Uterus (tissue), 4 donors: ENCODE results near the gene ACVR1C. TPM values are rescaled to one million over a fixed set of nuclear protein-coding genes. Genes with fewer than 3 reads are reported as not detected.

ENCODE experiments used
- DNase-seq, 2 donors: peaks; one replicate each; pipeline ENCODE4 v3.0.0-alpha.2; 2019 to 2020
- H3K27ac ChIP-seq, 2 donors: fragments of 200-600 bp; sonication (generic); 1 replicate in 1 of 2; 2 replicates in 1 of 2; pipeline ENCODE4 v1.5.1; 2016 to 2018
- H3K27me3 ChIP-seq, 2 donors: fragments of 200-600 bp; sonication (generic); one replicate each; pipeline ENCODE4 v1.5.1; 2018 to 2019; ENCODE audit warnings: control low read depth in 1 of 2
- H3K36me3 ChIP-seq, 2 donors: fragments of 200-600 bp; sonication (generic); one replicate each; pipeline ENCODE4 v1.5.1; 2019; ENCODE audit warnings: control low read depth in 1 of 2
- H3K4me1 ChIP-seq, 2 donors: fragments of 200-600 bp; sonication (generic); one replicate each; pipeline ENCODE4 v1.5.1; 2018 to 2019; ENCODE audit warnings: control low read depth in 1 of 2
- H3K4me3 ChIP-seq, 2 donors: fragments of 200-600 bp; sonication (generic); 1 replicate in 1 of 2; 2 replicates in 1 of 2; pipeline ENCODE4 v1.5.1; 2018 to 2019; ENCODE audit warnings: mild to moderate bottlenecking in 1 of 2
- H3K9me3 ChIP-seq, 2 donors: fragments of 200-600 bp; sonication (generic); one replicate each; pipeline ENCODE4 v1.5.1; 2019; ENCODE audit warnings: control low read depth in 1 of 2
- CTCF ChIP-seq, 4 experiments: fragments of 200-600 bp in 2 of 4; fragments of 450-650 bp in 2 of 4; sonication (generic) in 2 of 4; IDR thresholded peaks; one replicate each; pipeline ENCODE4 v1.5.1; 2016 to 2019; ENCODE audit warnings: antibody characterized with exemption in 4 of 4, mild to moderate bottlenecking in 2 of 4, moderate library complexity in 1 of 4
- POLR2A ChIP-seq, 2 donors: fragments of 450-650 bp; IDR thresholded peaks; one replicate each; pipeline ENCODE4 v1.6.1; 2016; ENCODE audit warnings: antibody characterized with exemption in 2 of 2, mild to moderate bottlenecking in 1 of 2, moderate library complexity in 1 of 2
- intact Hi-C: fragments of 100-400 bp; cut with DNase I; formaldehyde crosslinking; loops from one replicate; pipeline ENCODE4 v1.15.1; 2023; ENCODE audit warnings: low total_unique reads
- total RNA-seq, 4 donors: library from RNA; depleted of rRNA in 3 of 4; stranded (reverse); fragments of >200 nt in 3 of 4; gene quantifications; one replicate each; pipeline versions ENCODE4 v1.1.0 to v1.2.4, GENCODE V29; 2014 to 2023
- donor health status: DM: yes; HTN: yes; CAD: no.

Gene ACVR1C
- total RNA-seq, 4 donors from 2014 or later = 0.51 to 1.2 (median 0.72) TPM

DNA sequence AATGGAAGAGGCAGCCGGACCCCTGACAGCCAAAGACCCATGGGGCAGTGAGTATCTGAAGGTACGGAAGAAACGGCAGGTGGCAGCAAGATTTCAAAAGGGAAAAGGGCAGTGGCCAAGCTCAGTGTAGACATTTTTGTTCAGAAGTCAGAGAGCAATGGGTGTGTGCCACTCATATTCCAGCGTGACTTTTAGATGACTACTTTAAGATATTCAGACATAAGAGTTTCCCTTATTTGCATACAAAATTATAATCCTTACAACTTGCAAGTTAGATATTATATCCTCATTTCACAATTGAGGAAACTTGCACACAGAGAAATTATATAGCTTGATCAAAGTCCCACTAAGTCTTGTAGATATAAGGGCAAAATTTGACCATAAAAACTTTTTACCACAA lies 124.0 kb downstream of the ACVR1C start:
- no peak for TF ChIP-seq CTCF (IDR thresholded peaks at IDR 0.05)
- no peak for TF ChIP-seq POLR2A (IDR thresholded peaks at IDR 0.05)
- Histone ChIP-seq H3K4me3 (no peak overlapping the region), H3K9me3 (no peaks in the 10 kb centered on the region), H3K36me3 (no peaks in the 10 kb centered on the region), H3K27me3 (no peaks in the 10 kb centered on the region), H3K4me1 (no peaks in the 10 kb centered on the region), H3K27ac (no peak overlapping the region)
- intact Hi-C loops = no loop called here
- DNase-seq = no peak

GRCh38 chr2:157501026-157501425 lies 127.6 kb downstream of the ACVR1C start:
- Histone ChIP-seq H3K9me3 (no peaks in the 10 kb centered on the region), H3K4me3 (no peak overlapping the region), H3K4me1 (no peaks in the 10 kb centered on the region), H3K27me3 (no peaks in the 10 kb centered on the region), H3K36me3 (no peaks in the 10 kb centered on the region), H3K27ac (no peak overlapping the region)
- no peak for TF ChIP-seq CTCF (IDR thresholded peaks at IDR 0.05)
- TF ChIP-seq POLR2A (IDR thresholded peaks at IDR 0.05) = no peak
- DNase-seq = no peak
- intact Hi-C loops = no loop called here

- TF ChIP-seq CTCF (IDR thresholded peaks at IDR 0.05) (no peak), POLR2A (IDR thresholded peaks at IDR 0.05) (no peak)
- DNase-seq = no peak
- Histone ChIP-seq H3K27me3 (no peaks in the 10 kb centered on the region), H3K36me3 (no peaks in the 10 kb centered on the region), H3K4me1 (no peaks in the 10 kb centered on the region), H3K4me3 (no peak overlapping the region), H3K27ac (no peak overlapping the region), H3K9me3 (no peaks in the 10 kb centered on the region)
- intact Hi-C loops = no loop called here
Observed at GRCh38 chr2:157500334-157500733, 128.3 kb downstream of the ACVR1C start.

DNA sequence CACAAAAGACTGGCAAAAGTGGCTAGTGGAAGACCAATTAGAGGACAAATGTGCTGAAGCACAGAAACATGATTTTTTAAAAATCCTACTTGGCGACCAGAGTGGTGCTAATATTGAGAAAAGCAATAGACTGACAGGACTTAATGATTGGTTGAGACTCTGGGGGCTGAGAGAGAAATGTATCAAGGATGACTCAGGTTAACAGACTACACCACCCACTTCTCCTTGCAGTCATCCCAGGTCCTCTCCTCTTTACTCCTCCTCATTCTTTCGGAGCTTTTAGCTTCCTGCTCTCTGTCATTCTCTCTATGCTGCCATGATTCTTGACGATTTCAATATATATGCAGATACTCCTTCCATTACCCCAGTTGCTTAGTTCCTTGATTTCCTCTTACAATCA lies 130.2 kb downstream of the ACVR1C start:
- TF ChIP-seq POLR2A (IDR thresholded peaks at IDR 0.05) = no peak
- TF ChIP-seq CTCF (IDR thresholded peaks at IDR 0.05) = no peak
- H3K36me3 ChIP-seq = no peaks in the 10 kb centered on the region
- no peak for DNase-seq
- no peak overlapping the region for H3K4me3 ChIP-seq
- intact Hi-C loops = no loop called here
- H3K9me3 ChIP-seq = no peaks in the 10 kb centered on the region
- no peak overlapping the region for H3K27ac ChIP-seq
- no peaks in the 10 kb centered on the region for H3K27me3 ChIP-seq
- no peaks in the 10 kb centered on the region for H3K4me1 ChIP-seq

DNA sequence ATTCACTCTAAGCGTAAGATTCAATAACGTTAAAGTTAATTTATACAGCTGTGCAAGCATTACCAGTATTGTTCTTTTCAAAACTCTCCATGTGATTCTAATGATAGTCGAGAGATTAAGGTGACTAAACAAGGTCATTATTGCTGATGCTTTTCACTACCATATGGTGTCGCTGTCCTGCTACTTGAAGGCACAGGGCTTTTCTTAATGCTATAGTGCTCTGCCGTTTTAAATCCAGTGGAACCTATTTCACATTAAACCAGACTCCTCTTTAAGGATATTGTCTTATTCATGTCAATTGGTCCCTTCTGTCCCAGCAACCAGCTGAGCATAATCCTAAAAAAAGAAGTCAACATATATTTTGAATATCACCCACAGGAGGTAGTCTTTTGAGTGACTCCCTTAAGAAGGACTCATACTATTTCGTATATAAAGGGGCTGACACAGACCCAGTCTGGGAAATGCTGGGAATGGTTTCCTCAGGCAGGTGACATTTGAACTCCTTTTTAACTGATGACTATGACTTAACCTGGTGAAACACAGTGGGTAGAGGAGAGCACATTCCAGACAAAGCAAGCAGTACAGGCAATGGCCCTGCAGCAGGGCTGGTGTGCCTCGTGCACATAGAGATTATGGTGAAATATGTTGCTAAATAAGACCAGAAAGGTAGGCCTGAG lies 130.9 kb downstream of the ACVR1C start:
- no peak overlapping the region for H3K4me3 ChIP-seq
- intact Hi-C loops = no loop called here
- no peak for TF ChIP-seq POLR2A (IDR thresholded peaks at IDR 0.05)
- peak in 3 of 4 experiments; percentile 10 to 28 (median 11) for TF ChIP-seq CTCF (IDR thresholded peaks at IDR 0.05)

More for the DNA sequence above, 130.9 kb downstream of the ACVR1C start:
- DNase-seq = no peak
- Histone ChIP-seq H3K4me1 (no peaks in the 10 kb centered on the region), H3K9me3 (no peaks in the 10 kb centered on the region), H3K27ac (no peak overlapping the region), H3K36me3 (no peaks in the 10 kb centered on the region), H3K27me3 (no peaks in the 10 kb centered on the region)
